Astrocyte of the cerebellum (primary cell): Measurements from ENCODE around the gene PSMC6.

ENCODE experiments used
- DNase-seq: peaks from one replicate; pipeline ENCODE4 v3.0.0-alpha.2; 2011; ENCODE audit warnings: low read depth
- H3K4me3 ChIP-seq: 2 replicates; pipeline ENCODE4 v1.5.1; 2011; ENCODE audit warnings: mild to moderate bottlenecking, low read depth, low read length, moderate library complexity
- in situ Hi-C: cut with HindIII; loops from 2 replicates; pipeline ENCODE4 v1.10.0; 2017; ENCODE audit warnings: low sequenced_read_pairs
- TF ChIP-seq, protein P1 (sequence below): IDR thresholded peaks from 2 replicates; pipeline ENCODE4 v1.5.1; 2012; ENCODE audit warnings: low read length, low read depth, moderate library complexity, mild to moderate bottlenecking; ENCODE audit errors: missing control alignments

The PSMC6 gene

DNA sequence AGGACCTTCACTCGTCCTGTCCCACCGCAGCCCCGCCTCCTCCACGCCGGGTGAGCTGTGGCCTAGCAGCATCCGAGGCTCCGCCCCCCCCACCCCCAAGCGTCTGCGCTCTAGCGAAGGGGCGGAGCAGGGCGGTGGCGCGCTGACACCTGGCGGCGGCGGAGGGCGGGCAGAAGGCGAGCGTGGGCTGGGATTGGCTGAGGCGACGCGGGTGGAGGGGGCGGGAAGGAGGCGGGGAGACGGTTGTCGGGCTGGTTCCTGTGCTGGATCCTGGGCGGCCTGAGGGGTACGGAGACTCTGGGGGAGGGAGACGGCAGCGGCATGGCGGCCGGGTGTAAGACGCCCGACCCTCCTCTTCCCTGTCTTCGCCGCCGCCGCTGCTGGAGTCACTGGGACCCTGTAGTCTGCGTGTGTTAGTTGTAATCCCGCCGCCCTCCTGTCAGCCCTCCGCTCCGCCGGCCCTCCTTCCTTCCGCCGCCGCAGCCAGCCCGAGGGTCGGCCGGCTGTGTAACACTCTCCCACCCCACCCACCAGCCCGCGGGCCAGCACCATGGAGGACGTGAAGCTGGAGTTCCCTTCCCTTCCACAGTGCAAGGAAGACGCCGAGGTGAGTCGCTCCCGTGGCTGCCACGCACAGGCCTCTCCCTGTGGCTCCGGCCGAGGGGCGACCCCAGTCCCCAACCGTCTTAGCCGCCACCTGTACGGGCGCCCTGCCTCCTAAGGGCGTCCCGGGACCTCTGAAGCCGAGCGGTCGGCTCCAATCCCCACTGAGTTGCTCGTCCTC is 23.1 kb downstream of the PSMC6 start, which contains the start of gene STYX:
Gene STYX, plus strand, starts transcription at position 242 of the 784 bp plus-strand sequence. Its CDS starts 309 bp downstream, at position 551.
- in situ Hi-C loops = no loop called here
- TF ChIP-seq, protein P1, sequence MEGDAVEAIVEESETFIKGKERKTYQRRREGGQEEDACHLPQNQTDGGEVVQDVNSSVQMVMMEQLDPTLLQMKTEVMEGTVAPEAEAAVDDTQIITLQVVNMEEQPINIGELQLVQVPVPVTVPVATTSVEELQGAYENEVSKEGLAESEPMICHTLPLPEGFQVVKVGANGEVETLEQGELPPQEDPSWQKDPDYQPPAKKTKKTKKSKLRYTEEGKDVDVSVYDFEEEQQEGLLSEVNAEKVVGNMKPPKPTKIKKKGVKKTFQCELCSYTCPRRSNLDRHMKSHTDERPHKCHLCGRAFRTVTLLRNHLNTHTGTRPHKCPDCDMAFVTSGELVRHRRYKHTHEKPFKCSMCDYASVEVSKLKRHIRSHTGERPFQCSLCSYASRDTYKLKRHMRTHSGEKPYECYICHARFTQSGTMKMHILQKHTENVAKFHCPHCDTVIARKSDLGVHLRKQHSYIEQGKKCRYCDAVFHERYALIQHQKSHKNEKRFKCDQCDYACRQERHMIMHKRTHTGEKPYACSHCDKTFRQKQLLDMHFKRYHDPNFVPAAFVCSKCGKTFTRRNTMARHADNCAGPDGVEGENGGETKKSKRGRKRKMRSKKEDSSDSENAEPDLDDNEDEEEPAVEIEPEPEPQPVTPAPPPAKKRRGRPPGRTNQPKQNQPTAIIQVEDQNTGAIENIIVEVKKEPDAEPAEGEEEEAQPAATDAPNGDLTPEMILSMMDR = no peak
- peak within 1 kb of the TSS; percentile 75 for H3K4me3 ChIP-seq
- DNase-seq = peak; percentile 94

DNA sequence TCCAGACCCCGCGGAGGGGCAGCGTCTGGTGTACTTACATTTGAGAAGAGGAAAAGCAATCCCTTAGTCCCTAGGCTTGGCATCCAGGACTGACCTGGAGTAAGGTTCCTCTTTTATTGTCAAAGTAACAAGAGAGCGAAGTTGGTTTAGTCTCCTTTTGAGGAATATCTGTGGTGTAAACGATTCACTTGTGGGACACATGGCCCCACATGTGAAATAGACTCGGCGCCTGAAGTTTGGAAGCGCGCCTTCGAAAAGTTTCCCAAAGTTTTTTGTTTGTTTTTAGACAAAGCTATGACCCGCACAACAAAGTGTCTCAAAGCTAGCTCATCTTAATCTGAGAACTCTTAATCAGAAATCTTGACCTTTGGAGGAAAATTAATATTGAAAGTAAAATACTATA is 23.7 kb downstream of the PSMC6 start:
- DNase-seq = no peak
- TF ChIP-seq, protein P1 = no peak
- in situ Hi-C loops = no loop called here
- peak overlapping the region; percentile 75 for H3K4me3 ChIP-seq

DNA sequence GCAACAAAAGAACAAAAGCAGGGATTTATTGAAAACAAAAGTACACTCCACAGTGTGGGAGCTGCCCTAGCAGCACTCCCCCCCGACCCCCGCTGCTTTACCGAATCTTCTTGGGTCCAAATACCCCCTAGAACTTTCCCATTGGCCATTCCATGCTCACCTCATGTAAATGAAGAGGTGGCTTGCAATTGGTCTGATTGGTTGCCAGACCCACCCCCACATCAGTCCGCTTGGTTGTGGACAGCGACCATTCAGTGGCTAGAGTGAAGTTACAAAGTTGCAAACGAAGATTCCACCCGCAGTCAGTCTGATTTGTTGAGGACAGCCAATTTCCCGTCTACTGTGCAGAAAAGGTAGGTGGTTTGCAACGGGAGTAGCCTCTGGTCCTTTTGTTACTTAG is 26.8 kb downstream of the PSMC6 start:
- TF ChIP-seq, protein P1 = no peak
- H3K4me3 ChIP-seq = no peak overlapping the region
- in situ Hi-C loops = no loop called here
- DNase-seq = no peak

DNA sequence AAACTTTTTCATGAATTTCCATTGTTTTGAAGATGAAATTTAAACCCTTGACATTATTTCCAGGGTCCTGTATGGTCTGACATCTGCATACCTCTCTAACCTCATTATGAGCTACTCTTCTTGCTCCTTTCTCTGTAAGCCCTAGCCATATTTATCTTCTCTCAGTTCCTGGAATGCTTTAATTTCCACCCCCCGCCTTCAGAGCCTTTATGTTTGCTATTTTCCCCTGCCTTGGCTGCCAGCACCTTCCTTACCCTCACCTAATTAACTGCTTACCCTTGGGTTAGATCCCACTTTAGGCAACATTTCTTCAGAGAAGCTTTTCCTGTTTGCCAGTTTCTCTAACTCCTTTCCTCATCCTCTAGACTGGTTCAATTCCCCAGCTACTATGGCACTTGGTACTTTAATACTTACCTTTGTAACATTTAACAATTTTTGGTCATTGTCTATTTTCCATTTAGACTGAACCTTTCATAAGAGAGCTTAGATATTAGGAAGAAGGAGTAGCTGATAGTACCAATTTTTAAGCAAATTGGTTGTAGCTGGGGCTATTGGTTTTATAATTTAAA is 29.0 kb downstream of the PSMC6 start:
- no peak overlapping the region for H3K4me3 ChIP-seq
- TF ChIP-seq, protein P1 = no peak
- in situ Hi-C loops = no loop called here
- no peak for DNase-seq

DNA sequence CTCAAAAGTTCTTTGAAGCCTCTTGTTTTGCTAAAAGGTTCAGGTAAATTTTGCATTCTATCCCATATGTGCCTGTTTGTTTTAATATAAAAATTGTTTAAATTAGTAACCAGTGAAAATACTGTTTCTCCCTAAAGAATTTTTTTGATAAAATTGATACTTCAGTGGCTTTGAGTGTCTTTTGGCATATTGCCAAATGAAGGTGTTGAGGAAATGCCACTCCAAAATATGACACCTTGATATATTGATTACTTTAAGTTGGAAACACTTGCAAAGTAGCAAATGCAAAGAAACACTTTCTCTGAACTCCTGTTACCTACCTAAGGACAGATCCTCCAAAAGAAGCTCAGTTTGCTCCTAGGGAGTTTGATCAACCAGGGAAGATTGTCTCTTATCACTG is 31.4 kb downstream of the PSMC6 start:
- DNase-seq = no peak
- H3K4me3 ChIP-seq = no peak overlapping the region
- TF ChIP-seq, protein P1 = no peak
- in situ Hi-C loops = no loop called here

DNA sequence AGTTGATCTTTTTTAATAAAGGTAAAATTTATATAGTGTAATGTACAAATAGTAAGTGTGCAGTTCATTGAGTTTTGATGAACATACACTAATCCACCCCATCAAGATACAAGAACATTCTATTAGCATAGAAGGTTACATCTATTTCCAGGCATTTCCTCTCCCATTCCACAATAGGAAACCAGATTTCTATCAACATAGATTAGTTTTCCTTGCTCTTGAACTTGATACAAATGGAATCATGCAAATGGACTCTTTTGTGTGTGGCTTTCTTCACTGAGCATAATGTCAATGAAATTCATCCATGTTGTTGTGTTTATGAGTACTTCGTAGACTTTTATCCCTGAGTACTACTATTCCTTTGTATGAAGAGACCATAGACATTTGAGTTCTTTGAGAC is 33.8 kb downstream of the PSMC6 start:
- in situ Hi-C loops = no loop called here
- no peak for DNase-seq
- TF ChIP-seq, protein P1 = no peak
- no peak overlapping the region for H3K4me3 ChIP-seq
